ENCODE data around the gene ST3GAL6. TPM values are rescaled to one million over a fixed set of nuclear protein-coding genes. Genes with fewer than 3 reads are reported as not detected.
A peak's percentile ranks its signal among the peaks of the same experiment; 100 is the strongest.

Gene ST3GAL6
- total and polyA plus RNA-seq, 2 donors (not counting 3 experiments of a cell fraction or from before 2014, with no cell fraction given): 13.2 to 35.9 TPM

DNA sequence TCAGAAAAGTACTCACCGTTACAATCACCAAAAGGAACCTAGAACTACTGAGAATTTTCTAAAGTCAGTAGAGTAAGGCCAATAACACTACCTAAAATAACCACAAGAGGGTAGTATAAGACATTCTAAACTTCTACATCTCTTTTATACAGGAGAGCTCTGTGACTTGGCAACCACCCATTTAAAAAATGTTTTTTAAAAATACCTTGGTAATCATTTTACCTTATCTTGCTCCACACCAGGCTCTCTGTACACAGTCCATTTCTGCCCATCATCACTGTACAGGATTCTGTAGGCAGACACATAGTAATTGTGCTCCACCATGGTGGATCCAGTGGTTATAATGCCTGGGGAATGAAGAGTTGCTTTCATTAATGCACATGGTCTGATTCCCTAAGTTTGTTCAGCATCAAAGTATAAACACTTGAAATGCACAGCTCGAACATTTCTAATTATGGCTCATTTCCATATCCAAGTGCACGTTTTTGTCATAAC lies 54.5 kb downstream of the ST3GAL6 start:
- Histone ChIP-seq H3K9ac (replicated peaks; ENCODE audit: extremely low read depth, insufficient read depth, low read length) (no peak overlapping the region), H3K9me3 (replicated peaks; ENCODE audit: control insufficient read depth, insufficient read depth, low read length) (no peaks in the 10 kb centered on the region), H2AFZ (ENCODE audit: low read depth, low read length) (no peak overlapping the region)

GRCh38 chr3:98821063-98821462 lies 57.9 kb downstream of the ST3GAL6 start:
- Histone ChIP-seq H3K36me3 (ENCODE audit: control insufficient read depth in 2 of 2, extremely low read depth in 1 of 2, insufficient read depth in 2 of 2, low read length in 2 of 2) (peaks cover 5 to 17% of the 10 kb centered on the region in 2 experiments), H3K27me3 (ENCODE audit: control insufficient read depth in 2 of 2, insufficient read depth in 2 of 2, low read length in 2 of 2) (no peaks in the 10 kb centered on the region), H3K79me2 (ENCODE audit: control insufficient read depth, insufficient read depth, low read length) (no peaks in the 10 kb centered on the region), H4K20me1 (replicated peaks; ENCODE audit: control insufficient read depth, extremely low read depth, insufficient read depth, low read length) (no peaks in the 10 kb centered on the region), H3K4me3 (replicated peaks in 1 of 3; ENCODE audit: insufficient read depth in 1 of 3, low read depth in 1 of 3, low read length in 3 of 3) (no peak overlapping the region), H3K9ac (replicated peaks; ENCODE audit: extremely low read depth, insufficient read depth, low read length) (no peak overlapping the region), H2AFZ (ENCODE audit: low read depth, low read length) (no peak overlapping the region), H3K9me1 (replicated peaks; ENCODE audit: control insufficient read depth, extremely low read depth, insufficient read depth, low read length) (no peaks in the 10 kb centered on the region), H3K4me2 (ENCODE audit: insufficient read depth, low read length) (no peak overlapping the region), H3K9me3 (replicated peaks; ENCODE audit: control insufficient read depth, insufficient read depth, low read length) (no peaks in the 10 kb centered on the region), H3K27ac (ENCODE audit: insufficient read depth, low read depth, low read length) (no peak overlapping the region), H3K4me1 (ENCODE audit: control insufficient read depth, extremely low read depth, insufficient read depth, low read length) (no peaks in the 10 kb centered on the region)
- FAIRE-seq (no peak), DNase-seq (ENCODE audit: low read depth, low spot score) (no peak)
- ChIA-PET CTCF (interaction anchor here (5.1 kb wide), 1 partner anchor 173 kb away, joined by 34 read pairs; no protein-coding TSS in a partner anchor), POLR2A (interaction anchor here (0.7 kb wide), 1 partner anchor 64 kb away, joined by 5 read pairs; no protein-coding TSS in a partner anchor)
- TF ChIP-seq FOS (IDR thresholded peaks at IDR 0.05; ENCODE audit: borderline replicate concordance, insufficient read depth, low read length) (no peak), GATA2 (IDR thresholded peaks at IDR 0.05; ENCODE audit: insufficient read depth, insufficient read length, low read depth, low read length) (no peak), POLR2AphosphoS5 (IDR thresholded peaks at IDR 0.05; ENCODE audit: insufficient read depth, low read depth, low read length) (no peak), EZH2 (IDR thresholded peaks at IDR 0.05; ENCODE audit: borderline replicate concordance, low read depth, low read length, severe bottlenecking) (no peak), JUN (IDR thresholded peaks at IDR 0.05; ENCODE audit: borderline replicate concordance, insufficient read depth, insufficient read length, low read depth) (no peak), MYC (IDR thresholded peaks at IDR 0.05; ENCODE audit: low read depth, low read length) (no peak), POLR2A (IDR thresholded peaks at IDR 0.05; ENCODE audit: low read depth, low read length) (no peak)
- TF ChIP-seq, protein P1, sequence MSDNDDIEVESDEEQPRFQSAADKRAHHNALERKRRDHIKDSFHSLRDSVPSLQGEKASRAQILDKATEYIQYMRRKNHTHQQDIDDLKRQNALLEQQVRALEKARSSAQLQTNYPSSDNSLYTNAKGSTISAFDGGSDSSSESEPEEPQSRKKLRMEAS (IDR thresholded peaks at IDR 0.05; ENCODE audit: insufficient read depth, insufficient read length): no peak
- TF ChIP-seq, protein P2, sequence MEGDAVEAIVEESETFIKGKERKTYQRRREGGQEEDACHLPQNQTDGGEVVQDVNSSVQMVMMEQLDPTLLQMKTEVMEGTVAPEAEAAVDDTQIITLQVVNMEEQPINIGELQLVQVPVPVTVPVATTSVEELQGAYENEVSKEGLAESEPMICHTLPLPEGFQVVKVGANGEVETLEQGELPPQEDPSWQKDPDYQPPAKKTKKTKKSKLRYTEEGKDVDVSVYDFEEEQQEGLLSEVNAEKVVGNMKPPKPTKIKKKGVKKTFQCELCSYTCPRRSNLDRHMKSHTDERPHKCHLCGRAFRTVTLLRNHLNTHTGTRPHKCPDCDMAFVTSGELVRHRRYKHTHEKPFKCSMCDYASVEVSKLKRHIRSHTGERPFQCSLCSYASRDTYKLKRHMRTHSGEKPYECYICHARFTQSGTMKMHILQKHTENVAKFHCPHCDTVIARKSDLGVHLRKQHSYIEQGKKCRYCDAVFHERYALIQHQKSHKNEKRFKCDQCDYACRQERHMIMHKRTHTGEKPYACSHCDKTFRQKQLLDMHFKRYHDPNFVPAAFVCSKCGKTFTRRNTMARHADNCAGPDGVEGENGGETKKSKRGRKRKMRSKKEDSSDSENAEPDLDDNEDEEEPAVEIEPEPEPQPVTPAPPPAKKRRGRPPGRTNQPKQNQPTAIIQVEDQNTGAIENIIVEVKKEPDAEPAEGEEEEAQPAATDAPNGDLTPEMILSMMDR (IDR thresholded peaks at IDR 0.05; ENCODE audit: extremely low read depth in 1 of 2, insufficient read depth in 1 of 2, low read depth in 1 of 2, low read length in 2 of 2): no peak
- intact Hi-C loops (cut with micrococcal nuclease) (no loop called here), dilution Hi-C loops (cut with MboI; ENCODE audit: extremely low pct_ligation_motif_present, low sequenced_read_pairs) (loop anchor here (25.0 kb wide), 1 partner anchor 209 kb away; no protein-coding TSS in a partner anchor)
- BruUV-seq (replicated peaks): no TSS peak

More for the DNA sequence above, 54.5 kb downstream of the ST3GAL6 start:
- no peaks in the 10 kb centered on the region for H3K27me3 ChIP-seq (ENCODE audit: control insufficient read depth in 2 of 2, insufficient read depth in 2 of 2, low read length in 2 of 2)
- H3K79me2 ChIP-seq (ENCODE audit: control insufficient read depth, insufficient read depth, low read length): no peaks in the 10 kb centered on the region
- H3K9me1 ChIP-seq (replicated peaks; ENCODE audit: control insufficient read depth, extremely low read depth, insufficient read depth, low read length): no peaks in the 10 kb centered on the region
- intact Hi-C loops (cut with micrococcal nuclease) (loop anchor here (1.0 to 5.0 kb wide), 5 partner anchors 84 to 936 kb away; partner anchors contain the start of genes CLDND1 and DCBLD2), dilution Hi-C loops (cut with MboI; ENCODE audit: extremely low pct_ligation_motif_present, low sequenced_read_pairs) (loop anchor here (25.0 kb wide), 1 partner anchor 205 kb away; no protein-coding TSS in a partner anchor)
- peak overlapping the region; percentile 34 for H3K27ac ChIP-seq (ENCODE audit: insufficient read depth, low read depth, low read length)
- H4K20me1 ChIP-seq (replicated peaks; ENCODE audit: control insufficient read depth, extremely low read depth, insufficient read depth, low read length): no peaks in the 10 kb centered on the region
- peak; percentile 66 for DNase-seq (ENCODE audit: low read depth, low spot score)
- FAIRE-seq: peak; percentile 60
- BruUV-seq (replicated peaks): no TSS peak
- peaks cover 8% of the 10 kb centered on the region for H3K4me1 ChIP-seq (ENCODE audit: control insufficient read depth, extremely low read depth, insufficient read depth, low read length)
- no peak for TF ChIP-seq JUN (IDR thresholded peaks at IDR 0.05; ENCODE audit: borderline replicate concordance, insufficient read depth, insufficient read length, low read depth)
- TF ChIP-seq, protein P2 (IDR thresholded peaks at IDR 0.05; ENCODE audit: extremely low read depth in 1 of 2, insufficient read depth in 1 of 2, low read depth in 1 of 2, low read length in 2 of 2): peak; percentile 27 to 34
- no peak for TF ChIP-seq POLR2AphosphoS5 (IDR thresholded peaks at IDR 0.05; ENCODE audit: insufficient read depth, low read depth, low read length)
- peaks cover 5 to 21% of the 10 kb centered on the region in 2 experiments for H3K36me3 ChIP-seq (ENCODE audit: control insufficient read depth in 2 of 2, extremely low read depth in 1 of 2, insufficient read depth in 2 of 2, low read length in 2 of 2)
- POLR2A ChIA-PET: interaction anchor here (1.3 kb wide), 1 partner anchor 176 kb away, joined by 7 read pairs; no protein-coding TSS in a partner anchor
- CTCF ChIA-PET: interaction anchor here (0.5 to 7.5 kb wide), 45 partner anchors 9 to 990 kb away, joined by 3 to 361 read pairs (median 5); partner anchors contain the start of genes COL8A1, CPOX and DCBLD2
- H3K4me2 ChIP-seq (ENCODE audit: insufficient read depth, low read length): no peak overlapping the region
- no peak overlapping the region for H3K4me3 ChIP-seq (replicated peaks in 1 of 3; ENCODE audit: insufficient read depth in 1 of 3, low read depth in 1 of 3, low read length in 3 of 3)

Measured in endothelial cell of umbilical vein (primary cell).